HEK293 (cell line): ENCODE measurements around the gene BTBD9.

Experiments
- CTCF ChIA-PET: fragments of 350-600 bp; formaldehyde crosslinking; extraction: SDS; loops from one replicate; lab custom pipeline; 2021; ENCODE audit warnings: antibody characterized with exemption; lab: Yijun Ruan, JAX
- POLR2A ChIA-PET: fragments of 300-600 bp; formaldehyde crosslinking; extraction: SDS; loops from one replicate; lab custom pipeline; 2020; ENCODE audit warnings: antibody characterized with exemption, inconsistent platforms; lab: Yijun Ruan, JAX
- H3K27ac ChIP-seq: fragments of 200-500 bp; sonication (Bioruptor generic); 2 replicates; pipeline ENCODE4 v1.5.1; 2014; ENCODE audit warnings: low read depth, low read length, control low read depth, inconsistent platforms; ENCODE audit errors: extremely low read depth
- H3K36me3 ChIP-seq, 2 experiments: fragments of 200-500 bp in 1 of 2; sonication (Bioruptor generic) in 1 of 2; 1 replicate in 1 of 2; 2 replicates in 1 of 2; pipeline ENCODE4 v1.5.1; 2014 to 2017; ENCODE audit warnings: inconsistent platforms in 2 of 2, low read length in 2 of 2; ENCODE audit not compliant: control insufficient read depth in 2 of 2, insufficient read depth in 1 of 2
- H3K4me1 ChIP-seq: fragments of 200-500 bp; sonication (Bioruptor generic); 2 replicates; pipeline ENCODE4 v1.5.1; 2014; ENCODE audit warnings: mild to moderate bottlenecking, low read length, inconsistent platforms; ENCODE audit not compliant: control insufficient read depth, insufficient read depth
- H3K4me3 ChIP-seq: 2 replicates; pipeline ENCODE4 v1.5.1; 2011; ENCODE audit warnings: low read depth, mild to moderate bottlenecking, control low read depth, low read length, moderate library complexity
- H3K9me3 ChIP-seq: fragments of 200-500 bp; sonication (Bioruptor generic); 2 replicates; pipeline ENCODE4 v1.5.1; 2014; ENCODE audit warnings: low read depth, low read length, inconsistent platforms; ENCODE audit not compliant: control insufficient read depth, insufficient read depth
- HOXA7 ChIP-seq: sonication (generic); formaldehyde crosslinking; IDR thresholded peaks from 2 replicates; pipeline ENCODE4 v1.8.1; 2022; ENCODE audit warnings: missing genetic modification reagents, borderline replicate concordance
- PRDM1 ChIP-seq: fragments of 450-650 bp; formaldehyde crosslinking; IDR thresholded peaks from 2 replicates; pipeline ENCODE4; 2016; ENCODE audit warnings: missing biosample characterization, missing genetic modification characterization
- ZBTB7A ChIP-seq: fragments of 450-650 bp; formaldehyde crosslinking; IDR thresholded peaks from 2 replicates; pipeline ENCODE4 v1.5.1; 2016; ENCODE audit warnings: low read depth, missing biosample characterization, missing genetic modification characterization
- ZNF10 ChIP-seq: fragments of 450-650 bp; formaldehyde crosslinking; IDR thresholded peaks from 2 replicates; pipeline ENCODE4 v1.5.1; 2017; ENCODE audit warnings: missing biosample characterization, missing genetic modification characterization
- ZNF121 ChIP-seq: fragments of 450-650 bp; formaldehyde crosslinking; IDR thresholded peaks from 2 replicates; pipeline ENCODE4 v1.5.1; 2016; ENCODE audit warnings: missing biosample characterization, missing genetic modification characterization
- ZNF211 ChIP-seq: fragments of 450-650 bp; formaldehyde crosslinking; IDR thresholded peaks from 2 replicates; pipeline ENCODE4 v1.5.1; 2016; ENCODE audit warnings: low read depth, missing biosample characterization, missing genetic modification characterization
- ZNF292 ChIP-seq: fragments of 450-650 bp; formaldehyde crosslinking; IDR thresholded peaks from 2 replicates; pipeline ENCODE4 v1.5.1; 2016; ENCODE audit warnings: low read depth, missing biosample characterization, missing genetic modification characterization, borderline replicate concordance
- ZNF335 ChIP-seq: fragments of 450-650 bp; formaldehyde crosslinking; conservative IDR thresholded peaks from 2 replicates; pipeline ENCODE4 v1.5.1; 2016; ENCODE audit warnings: missing biosample characterization, missing genetic modification characterization
- ZNF473 ChIP-seq: fragments of 450-650 bp; formaldehyde crosslinking; IDR thresholded peaks from 2 replicates; pipeline ENCODE4 v1.5.1; 2017; ENCODE audit warnings: missing biosample characterization, missing genetic modification characterization
- ZNF501 ChIP-seq: fragments of 450-650 bp; formaldehyde crosslinking; IDR thresholded peaks from 2 replicates; pipeline ENCODE4 v1.5.1; 2016; ENCODE audit warnings: missing biosample characterization, missing genetic modification characterization
- ZNF585B ChIP-seq: fragments of 450-650 bp; formaldehyde crosslinking; IDR thresholded peaks from 2 replicates; pipeline ENCODE4 v1.5.1; 2016; ENCODE audit warnings: missing biosample characterization, missing genetic modification characterization
- ZNF660 ChIP-seq: fragments of 450-650 bp; IDR thresholded peaks from 2 replicates; pipeline ENCODE4 v1.5.1; 2018; ENCODE audit warnings: missing biosample characterization, mild to moderate bottlenecking, missing genetic modification characterization
- ZNF747 ChIP-seq: fragments of 450-650 bp; formaldehyde crosslinking; IDR thresholded peaks from 2 replicates; pipeline ENCODE4 v1.5.1; 2016; ENCODE audit warnings: missing biosample characterization, missing genetic modification characterization
- ZNF837 ChIP-seq: fragments of 450-650 bp; formaldehyde crosslinking; IDR thresholded peaks from 2 replicates; pipeline ENCODE4 v1.5.1; 2016; ENCODE audit warnings: missing biosample characterization, missing genetic modification characterization
- TF ChIP-seq, protein P1 (sequence below): fragments of 450-650 bp; formaldehyde crosslinking; IDR thresholded peaks from 2 replicates; pipeline ENCODE4 v1.5.1; 2016; ENCODE audit warnings: missing biosample characterization, missing genetic modification characterization
- TF ChIP-seq, protein P2 (sequence below): fragments of 450-650 bp; formaldehyde crosslinking; IDR thresholded peaks from 2 replicates; pipeline ENCODE4 v1.5.1; 2016; ENCODE audit warnings: missing biosample characterization, missing genetic modification characterization, borderline replicate concordance
- TF ChIP-seq, protein P3 (sequence below): fragments of 450-650 bp; formaldehyde crosslinking; IDR thresholded peaks from 2 replicates; pipeline ENCODE4; 2016; ENCODE audit warnings: missing biosample characterization, missing genetic modification characterization
- TF ChIP-seq, protein P4 (sequence below): fragments of 450-650 bp; formaldehyde crosslinking; IDR thresholded peaks from 2 replicates; pipeline ENCODE4 v1.5.1; 2016; ENCODE audit warnings: missing biosample characterization, missing genetic modification characterization
- TF ChIP-seq, protein P5 (sequence below): fragments of 450-650 bp; formaldehyde crosslinking; IDR thresholded peaks from 2 replicates; pipeline ENCODE4 v1.5.1; 2017; ENCODE audit warnings: missing biosample characterization, missing genetic modification characterization
- TF ChIP-seq, protein P6 (sequence below): fragments of 450-650 bp; formaldehyde crosslinking; IDR thresholded peaks from 2 replicates; pipeline ENCODE4 v1.5.1; 2016; ENCODE audit warnings: missing biosample characterization, missing genetic modification characterization, borderline replicate concordance
- TF ChIP-seq, protein P7 (sequence below): fragments of 450-650 bp; formaldehyde crosslinking; IDR thresholded peaks from 2 replicates; pipeline ENCODE4 v1.5.1; 2016; ENCODE audit warnings: missing biosample characterization, missing genetic modification characterization

The BTBD9 gene

DNA sequence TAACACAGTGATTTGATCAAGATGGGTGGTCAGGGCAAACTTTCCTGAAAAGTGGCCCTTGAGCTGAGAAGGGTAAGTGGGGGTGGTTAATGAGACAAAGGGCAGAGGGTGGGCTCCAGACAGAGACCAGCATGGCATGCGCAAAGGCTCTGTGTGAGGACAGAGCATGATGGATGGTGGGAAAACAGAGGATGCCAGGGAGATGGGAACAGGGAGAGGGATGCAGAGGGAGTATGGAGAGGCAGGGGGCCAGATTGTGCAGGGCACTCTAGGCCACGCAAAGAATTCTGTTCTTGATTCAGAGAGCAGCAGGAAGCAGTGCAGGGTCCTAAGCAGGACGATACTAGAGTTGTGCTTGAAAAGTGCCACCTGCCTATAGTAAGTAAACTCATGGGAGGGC, 394.4 kb downstream of the BTBD9 start (continued):
- TF ChIP-seq, protein P1, sequence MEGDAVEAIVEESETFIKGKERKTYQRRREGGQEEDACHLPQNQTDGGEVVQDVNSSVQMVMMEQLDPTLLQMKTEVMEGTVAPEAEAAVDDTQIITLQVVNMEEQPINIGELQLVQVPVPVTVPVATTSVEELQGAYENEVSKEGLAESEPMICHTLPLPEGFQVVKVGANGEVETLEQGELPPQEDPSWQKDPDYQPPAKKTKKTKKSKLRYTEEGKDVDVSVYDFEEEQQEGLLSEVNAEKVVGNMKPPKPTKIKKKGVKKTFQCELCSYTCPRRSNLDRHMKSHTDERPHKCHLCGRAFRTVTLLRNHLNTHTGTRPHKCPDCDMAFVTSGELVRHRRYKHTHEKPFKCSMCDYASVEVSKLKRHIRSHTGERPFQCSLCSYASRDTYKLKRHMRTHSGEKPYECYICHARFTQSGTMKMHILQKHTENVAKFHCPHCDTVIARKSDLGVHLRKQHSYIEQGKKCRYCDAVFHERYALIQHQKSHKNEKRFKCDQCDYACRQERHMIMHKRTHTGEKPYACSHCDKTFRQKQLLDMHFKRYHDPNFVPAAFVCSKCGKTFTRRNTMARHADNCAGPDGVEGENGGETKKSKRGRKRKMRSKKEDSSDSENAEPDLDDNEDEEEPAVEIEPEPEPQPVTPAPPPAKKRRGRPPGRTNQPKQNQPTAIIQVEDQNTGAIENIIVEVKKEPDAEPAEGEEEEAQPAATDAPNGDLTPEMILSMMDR (tag by site-specific recombination): no peak
- TF ChIP-seq ZNF837 (tag by site-specific recombination) (no peak), HOXA7 (CRISPR knock-in tag) (no peak), ZNF10 (tag by site-specific recombination) (no peak), PRDM1 (tag by site-specific recombination) (no peak), ZNF501 (no peak), ZNF585B (tag by site-specific recombination) (no peak), ZNF292 (tag by site-specific recombination) (no peak)
- TF ChIP-seq, protein P2, sequence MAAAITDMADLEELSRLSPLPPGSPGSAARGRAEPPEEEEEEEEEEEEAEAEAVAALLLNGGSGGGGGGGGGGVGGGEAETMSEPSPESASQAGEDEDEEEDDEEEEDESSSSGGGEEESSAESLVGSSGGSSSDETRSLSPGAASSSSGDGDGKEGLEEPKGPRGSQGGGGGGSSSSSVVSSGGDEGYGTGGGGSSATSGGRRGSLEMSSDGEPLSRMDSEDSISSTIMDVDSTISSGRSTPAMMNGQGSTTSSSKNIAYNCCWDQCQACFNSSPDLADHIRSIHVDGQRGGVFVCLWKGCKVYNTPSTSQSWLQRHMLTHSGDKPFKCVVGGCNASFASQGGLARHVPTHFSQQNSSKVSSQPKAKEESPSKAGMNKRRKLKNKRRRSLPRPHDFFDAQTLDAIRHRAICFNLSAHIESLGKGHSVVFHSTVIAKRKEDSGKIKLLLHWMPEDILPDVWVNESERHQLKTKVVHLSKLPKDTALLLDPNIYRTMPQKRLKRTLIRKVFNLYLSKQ (tag by site-specific recombination): no peak
- TF ChIP-seq, protein P3, sequence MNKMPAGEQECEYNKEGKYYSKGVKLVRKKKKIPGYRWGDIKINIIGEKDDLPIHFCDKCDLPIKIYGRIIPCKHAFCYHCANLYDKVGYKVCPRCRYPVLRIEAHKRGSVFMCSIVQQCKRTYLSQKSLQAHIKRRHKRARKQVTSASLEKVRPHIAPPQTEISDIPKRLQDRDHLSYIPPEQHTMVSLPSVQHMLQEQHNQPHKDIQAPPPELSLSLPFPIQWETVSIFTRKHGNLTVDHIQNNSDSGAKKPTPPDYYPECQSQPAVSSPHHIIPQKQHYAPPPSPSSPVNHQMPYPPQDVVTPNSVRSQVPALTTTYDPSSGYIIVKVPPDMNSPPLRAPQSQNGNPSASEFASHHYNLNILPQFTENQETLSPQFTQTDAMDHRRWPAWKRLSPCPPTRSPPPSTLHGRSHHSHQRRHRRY (tag by site-specific recombination): no peak
- TF ChIP-seq, protein P4, sequence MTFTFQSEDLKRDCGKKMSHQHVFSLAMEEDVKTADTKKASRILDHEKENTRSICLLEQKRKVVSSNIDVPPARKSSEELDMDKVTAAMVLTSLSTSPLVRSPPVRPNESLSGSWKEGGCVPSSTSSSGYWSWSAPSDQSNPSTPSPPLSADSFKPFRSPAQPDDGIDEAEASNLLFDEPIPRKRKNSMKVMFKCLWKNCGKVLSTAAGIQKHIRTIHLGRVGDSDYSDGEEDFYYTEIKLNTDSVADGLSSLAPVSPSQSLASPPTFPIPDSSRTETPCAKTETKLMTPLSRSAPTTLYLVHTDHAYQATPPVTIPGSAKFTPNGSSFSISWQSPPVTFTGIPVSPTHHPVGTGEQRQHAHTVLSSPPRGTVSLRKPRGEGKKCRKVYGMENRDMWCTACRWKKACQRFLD (tag by site-specific recombination): no peak

DNA sequence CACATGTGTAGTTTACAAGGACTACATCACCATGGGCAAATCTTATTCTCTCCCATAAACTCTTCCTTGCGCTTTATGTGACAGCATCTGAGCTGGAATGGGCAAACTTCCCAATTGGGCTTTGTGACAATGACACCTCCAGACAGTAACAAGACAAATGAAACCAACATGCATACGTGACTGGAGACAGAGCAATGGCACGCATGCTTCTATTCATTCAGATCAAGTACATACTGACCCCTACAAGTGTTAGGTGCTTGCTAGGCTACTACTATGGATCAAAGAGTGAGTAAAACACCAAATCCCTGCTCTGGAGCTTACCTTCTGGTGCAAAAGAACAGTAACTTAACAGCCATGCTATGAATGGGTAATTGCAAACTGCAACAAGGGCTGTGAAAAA, 394.9 kb downstream of the BTBD9 start:
- CTCF ChIA-PET: no interaction called here
- POLR2A ChIA-PET: no interaction called here
- TF ChIP-seq ZBTB7A (no peak), ZNF660 (tag by site-specific recombination) (no peak), ZNF121 (tag by site-specific recombination) (no peak), ZNF292 (tag by site-specific recombination) (no peak), ZNF473 (tag by site-specific recombination) (no peak), ZNF211 (tag by site-specific recombination) (no peak), ZNF747 (no peak), ZNF335 (no peak)
- TF ChIP-seq, protein P5, sequence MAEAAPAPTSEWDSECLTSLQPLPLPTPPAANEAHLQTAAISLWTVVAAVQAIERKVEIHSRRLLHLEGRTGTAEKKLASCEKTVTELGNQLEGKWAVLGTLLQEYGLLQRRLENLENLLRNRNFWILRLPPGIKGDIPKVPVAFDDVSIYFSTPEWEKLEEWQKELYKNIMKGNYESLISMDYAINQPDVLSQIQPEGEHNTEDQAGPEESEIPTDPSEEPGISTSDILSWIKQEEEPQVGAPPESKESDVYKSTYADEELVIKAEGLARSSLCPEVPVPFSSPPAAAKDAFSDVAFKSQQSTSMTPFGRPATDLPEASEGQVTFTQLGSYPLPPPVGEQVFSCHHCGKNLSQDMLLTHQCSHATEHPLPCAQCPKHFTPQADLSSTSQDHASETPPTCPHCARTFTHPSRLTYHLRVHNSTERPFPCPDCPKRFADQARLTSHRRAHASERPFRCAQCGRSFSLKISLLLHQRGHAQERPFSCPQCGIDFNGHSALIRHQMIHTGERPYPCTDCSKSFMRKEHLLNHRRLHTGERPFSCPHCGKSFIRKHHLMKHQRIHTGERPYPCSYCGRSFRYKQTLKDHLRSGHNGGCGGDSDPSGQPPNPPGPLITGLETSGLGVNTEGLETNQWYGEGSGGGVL (tag by site-specific recombination): no peak
- TF ChIP-seq, protein P6, sequence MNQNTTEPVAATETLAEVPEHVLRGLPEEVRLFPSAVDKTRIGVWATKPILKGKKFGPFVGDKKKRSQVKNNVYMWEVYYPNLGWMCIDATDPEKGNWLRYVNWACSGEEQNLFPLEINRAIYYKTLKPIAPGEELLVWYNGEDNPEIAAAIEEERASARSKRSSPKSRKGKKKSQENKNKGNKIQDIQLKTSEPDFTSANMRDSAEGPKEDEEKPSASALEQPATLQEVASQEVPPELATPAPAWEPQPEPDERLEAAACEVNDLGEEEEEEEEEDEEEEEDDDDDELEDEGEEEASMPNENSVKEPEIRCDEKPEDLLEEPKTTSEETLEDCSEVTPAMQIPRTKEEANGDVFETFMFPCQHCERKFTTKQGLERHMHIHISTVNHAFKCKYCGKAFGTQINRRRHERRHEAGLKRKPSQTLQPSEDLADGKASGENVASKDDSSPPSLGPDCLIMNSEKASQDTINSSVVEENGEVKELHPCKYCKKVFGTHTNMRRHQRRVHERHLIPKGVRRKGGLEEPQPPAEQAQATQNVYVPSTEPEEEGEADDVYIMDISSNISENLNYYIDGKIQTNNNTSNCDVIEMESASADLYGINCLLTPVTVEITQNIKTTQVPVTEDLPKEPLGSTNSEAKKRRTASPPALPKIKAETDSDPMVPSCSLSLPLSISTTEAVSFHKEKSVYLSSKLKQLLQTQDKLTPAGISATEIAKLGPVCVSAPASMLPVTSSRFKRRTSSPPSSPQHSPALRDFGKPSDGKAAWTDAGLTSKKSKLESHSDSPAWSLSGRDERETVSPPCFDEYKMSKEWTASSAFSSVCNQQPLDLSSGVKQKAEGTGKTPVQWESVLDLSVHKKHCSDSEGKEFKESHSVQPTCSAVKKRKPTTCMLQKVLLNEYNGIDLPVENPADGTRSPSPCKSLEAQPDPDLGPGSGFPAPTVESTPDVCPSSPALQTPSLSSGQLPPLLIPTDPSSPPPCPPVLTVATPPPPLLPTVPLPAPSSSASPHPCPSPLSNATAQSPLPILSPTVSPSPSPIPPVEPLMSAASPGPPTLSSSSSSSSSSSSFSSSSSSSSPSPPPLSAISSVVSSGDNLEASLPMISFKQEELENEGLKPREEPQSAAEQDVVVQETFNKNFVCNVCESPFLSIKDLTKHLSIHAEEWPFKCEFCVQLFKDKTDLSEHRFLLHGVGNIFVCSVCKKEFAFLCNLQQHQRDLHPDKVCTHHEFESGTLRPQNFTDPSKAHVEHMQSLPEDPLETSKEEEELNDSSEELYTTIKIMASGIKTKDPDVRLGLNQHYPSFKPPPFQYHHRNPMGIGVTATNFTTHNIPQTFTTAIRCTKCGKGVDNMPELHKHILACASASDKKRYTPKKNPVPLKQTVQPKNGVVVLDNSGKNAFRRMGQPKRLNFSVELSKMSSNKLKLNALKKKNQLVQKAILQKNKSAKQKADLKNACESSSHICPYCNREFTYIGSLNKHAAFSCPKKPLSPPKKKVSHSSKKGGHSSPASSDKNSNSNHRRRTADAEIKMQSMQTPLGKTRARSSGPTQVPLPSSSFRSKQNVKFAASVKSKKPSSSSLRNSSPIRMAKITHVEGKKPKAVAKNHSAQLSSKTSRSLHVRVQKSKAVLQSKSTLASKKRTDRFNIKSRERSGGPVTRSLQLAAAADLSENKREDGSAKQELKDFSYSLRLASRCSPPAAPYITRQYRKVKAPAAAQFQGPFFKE (tag by site-specific recombination): no peak
- TF ChIP-seq, protein P7, sequence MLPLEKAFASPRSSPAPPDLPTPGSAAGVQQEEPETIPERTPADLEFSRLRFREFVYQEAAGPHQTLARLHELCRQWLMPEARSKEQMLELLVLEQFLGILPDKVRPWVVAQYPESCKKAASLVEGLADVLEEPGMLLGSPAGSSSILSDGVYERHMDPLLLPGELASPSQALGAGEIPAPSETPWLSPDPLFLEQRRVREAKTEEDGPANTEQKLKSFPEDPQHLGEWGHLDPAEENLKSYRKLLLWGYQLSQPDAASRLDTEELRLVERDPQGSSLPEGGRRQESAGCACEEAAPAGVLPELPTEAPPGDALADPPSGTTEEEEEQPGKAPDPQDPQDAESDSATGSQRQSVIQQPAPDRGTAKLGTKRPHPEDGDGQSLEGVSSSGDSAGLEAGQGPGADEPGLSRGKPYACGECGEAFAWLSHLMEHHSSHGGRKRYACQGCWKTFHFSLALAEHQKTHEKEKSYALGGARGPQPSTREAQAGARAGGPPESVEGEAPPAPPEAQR: no peak

More for the DNA sequence above, 394.9 kb downstream of the BTBD9 start:
- Histone ChIP-seq H3K4me1 (no peaks in the 10 kb centered on the region), H3K27ac (no peak overlapping the region), H3K9me3 (no peaks in the 10 kb centered on the region), H3K4me3 (no peak overlapping the region), H3K36me3 (no peaks in the 10 kb centered on the region)
